Bronchus fibroblast of lung (primary cell): Measurements from ENCODE around the gene KRT23. TPM values are rescaled to one million over a fixed set of nuclear protein-coding genes. Genes with fewer than 3 reads are reported as not detected.

Experiments used
- total RNA-seq: library from RNA; depleted of rRNA; stranded (reverse); fragments of >200 nt; gene quantifications from 2 replicates; pipeline ENCODE4 v1.2.3, GENCODE V29; 2015

KRT23 gene
- under 0.01 TPM in 1 of 2 replicates, not detected in the other for total RNA-seq

GRCh38 chr17:40937384-40937819 is at the start of gene KRT23:
Gene KRT23, minus strand, starts transcription at chr17:40937646. Its CDS starts 1,043 bp downstream, at chr17:40936603.

GRCh38 chr17:40984226-40984625 is 46.8 kb upstream of the KRT23 start, which contains the start of gene KRT40:
Gene KRT40, minus strand, starts transcription at chr17:40984326. Its CDS starts 53 bp downstream, at chr17:40984273.

GRCh38 chr17:40966848-40967247 is 29.4 kb upstream of the KRT23 start, which contains the start of gene KRT39:
Gene KRT39, minus strand, starts transcription at chr17:40966948. Its CDS starts 92 bp downstream, at chr17:40966856.

GRCh38 chr17:40884708-40885512 is 52.5 kb downstream of the KRT23 start, which contains the start of gene KRT20:
Gene KRT20, minus strand, starts transcription at chr17:40885242. Its CDS starts 57 bp downstream, at chr17:40885185.

Other genes with a start within 250 kb of the KRT23 start
- not detected in 2 replicates for gene KRT24, start 233.9 kb downstream of the KRT23 start, total RNA-seq
- gene KRT25, start 182.3 kb downstream of the KRT23 start, total RNA-seq = not detected in 2 replicates
- not detected in 2 replicates for gene KRT26, start 165.4 kb downstream of the KRT23 start, total RNA-seq
- not detected in 2 replicates for gene KRT27, start 155.1 kb downstream of the KRT23 start, total RNA-seq
- gene KRT28, start 137.7 kb downstream of the KRT23 start, total RNA-seq = not detected in 2 replicates
- gene KRT10, start 115.0 kb downstream of the KRT23 start, total RNA-seq = 18.7 and 22.6 TPM in 2 replicates
- not detected in 2 replicates for gene KRT12, start 70.4 kb downstream of the KRT23 start, total RNA-seq
- gene KRT20, start 52.4 kb downstream of the KRT23 start, total RNA-seq = not detected in 2 replicates
- not detected in 2 replicates for gene KRT39, start 29.3 kb upstream of the KRT23 start, total RNA-seq
- not detected in 2 replicates for gene KRT40, start 46.7 kb upstream of the KRT23 start, total RNA-seq
- gene KRTAP3-3, start 56.5 kb upstream of the KRT23 start, total RNA-seq = not detected in 2 replicates
- not detected in 2 replicates for gene KRTAP3-2, start 62.3 kb upstream of the KRT23 start, total RNA-seq
- gene KRTAP3-1, start 71.5 kb upstream of the KRT23 start, total RNA-seq = not detected in 2 replicates
- gene KRTAP1-5, start 89.6 kb upstream of the KRT23 start, total RNA-seq = 0.50 and 0.59 TPM in 2 replicates
- gene KRTAP1-4, start 92.5 kb upstream of the KRT23 start, total RNA-seq = not detected in 2 replicates
- not detected in 2 replicates for gene KRTAP1-3, start 97.2 kb upstream of the KRT23 start, total RNA-seq
- gene KRTAP1-1, start 103.8 kb upstream of the KRT23 start, total RNA-seq = not detected in 2 replicates
- gene KRTAP2-1, start 109.7 kb upstream of the KRT23 start, total RNA-seq = not detected in 2 replicates
- gene KRTAP2-2, start 117.6 kb upstream of the KRT23 start, total RNA-seq = not detected in 2 replicates
- not detected in 2 replicates for gene KRTAP2-3, start 122.5 kb upstream of the KRT23 start, total RNA-seq
- gene KRTAP2-4, start 128.2 kb upstream of the KRT23 start, total RNA-seq = not detected in 2 replicates
- gene KRTAP4-7, start 146.5 kb upstream of the KRT23 start, total RNA-seq = not detected in 2 replicates
- gene KRTAP4-8, start 160.5 kb upstream of the KRT23 start, total RNA-seq = not detected in 2 replicates
- not detected in 2 replicates for gene KRTAP4-16, start 164.6 kb upstream of the KRT23 start, total RNA-seq
- not detected in 2 replicates for gene KRTAP4-9, start 167.7 kb upstream of the KRT23 start, total RNA-seq
- gene KRTAP4-11, start 180.7 kb upstream of the KRT23 start, total RNA-seq = not detected in 2 replicates
- gene KRTAP4-12, start 186.5 kb upstream of the KRT23 start, total RNA-seq = not detected in 2 replicates
- not detected in 2 replicates for gene KRTAP4-6, start 202.9 kb upstream of the KRT23 start, total RNA-seq
- not detected in 2 replicates for gene KRTAP4-5, start 212.2 kb upstream of the KRT23 start, total RNA-seq
- gene KRTAP4-4, start 223.1 kb upstream of the KRT23 start, total RNA-seq = not detected in 2 replicates
- gene KRTAP4-3, start 230.6 kb upstream of the KRT23 start, total RNA-seq = not detected in 2 replicates
- not detected in 2 replicates for gene KRTAP4-2, start 240.6 kb upstream of the KRT23 start, total RNA-seq
- gene KRTAP4-1, start 247.3 kb upstream of the KRT23 start, total RNA-seq = not detected in 2 replicates